Osteoblast (primary cell): Measurements from ENCODE around the gene FAM76A. TPM values are rescaled to one million over a fixed set of nuclear protein-coding genes. Genes with fewer than 3 reads are reported as not detected.
"Not testable (repeated sequence)": the region's sequence is repeated elsewhere in the genome, so short reads cannot be mapped to it uniquely, and the experiment has no call there.

Source experiments
- DNase-seq: peaks from one replicate; pipeline ENCODE4 v3.0.0; 2011; ENCODE audit warnings: low spot score, mixed read lengths; ENCODE audit not compliant: insufficient read length; ENCODE audit errors: missing footprints
- H2AFZ ChIP-seq: 2 replicates; pipeline ENCODE4 v1.6.0; 2011; ENCODE audit warnings: mild to moderate bottlenecking, low read length
- H3K27ac ChIP-seq: 2 replicates; pipeline ENCODE4 v1.5.1; 2011; ENCODE audit warnings: mild to moderate bottlenecking, low read depth, low read length, moderate library complexity
- H3K27me3 ChIP-seq: 2 replicates; pipeline ENCODE4 v1.6.0; 2012; ENCODE audit warnings: mild to moderate bottlenecking, control low read depth, inconsistent platforms, low read length, moderate library complexity; ENCODE audit not compliant: insufficient read depth
- H3K36me3 ChIP-seq: 2 replicates; pipeline ENCODE4 v1.5.1; 2011; ENCODE audit warnings: mild to moderate bottlenecking, low read length, control low read depth, moderate library complexity; ENCODE audit not compliant: insufficient read depth
- H3K4me1 ChIP-seq: 2 replicates; pipeline ENCODE4 v1.5.1; 2011; ENCODE audit warnings: mild to moderate bottlenecking, low read length, control low read depth, moderate library complexity; ENCODE audit not compliant: insufficient read depth
- H3K4me2 ChIP-seq: 2 replicates; pipeline ENCODE4 v1.6.0; 2011; ENCODE audit warnings: mild to moderate bottlenecking, low read length; ENCODE audit not compliant: insufficient read depth
- H3K4me3 ChIP-seq: fragments of 200-600 bp; sonication (generic); 3 replicates; pipeline ENCODE4 v1.5.1; 2012; ENCODE audit warnings: mild to moderate bottlenecking, low read length, inconsistent platforms; ENCODE audit not compliant: insufficient read depth
- H3K79me2 ChIP-seq: 2 replicates; pipeline ENCODE4 v1.6.0; 2012; ENCODE audit warnings: mild to moderate bottlenecking, low read length, control low read depth, inconsistent platforms; ENCODE audit not compliant: insufficient read depth
- H3K9me3 ChIP-seq: 2 replicates; pipeline ENCODE4 v1.5.1; 2011; ENCODE audit warnings: low read depth, low read length, control low read depth
- H4K20me1 ChIP-seq: 2 replicates; pipeline ENCODE4 v1.6.0; 2012; ENCODE audit warnings: mild to moderate bottlenecking, low read length, control low read depth; ENCODE audit not compliant: insufficient read depth
- total RNA-seq: library from RNA; depleted of rRNA; stranded (reverse); fragments of >200 nt; gene quantifications from 2 replicates; pipeline ENCODE4 v1.2.3, GENCODE V29; 2012
- TF ChIP-seq, protein P1 (sequence below): IDR thresholded peaks from 2 replicates; pipeline ENCODE4 v1.5.1; 2011; ENCODE audit warnings: mild to moderate bottlenecking, low read depth, low read length, moderate library complexity; ENCODE audit errors: extremely low read depth

Gene FAM76A
- total RNA-seq, 1 donor, result 22.8 TPM

DNA sequence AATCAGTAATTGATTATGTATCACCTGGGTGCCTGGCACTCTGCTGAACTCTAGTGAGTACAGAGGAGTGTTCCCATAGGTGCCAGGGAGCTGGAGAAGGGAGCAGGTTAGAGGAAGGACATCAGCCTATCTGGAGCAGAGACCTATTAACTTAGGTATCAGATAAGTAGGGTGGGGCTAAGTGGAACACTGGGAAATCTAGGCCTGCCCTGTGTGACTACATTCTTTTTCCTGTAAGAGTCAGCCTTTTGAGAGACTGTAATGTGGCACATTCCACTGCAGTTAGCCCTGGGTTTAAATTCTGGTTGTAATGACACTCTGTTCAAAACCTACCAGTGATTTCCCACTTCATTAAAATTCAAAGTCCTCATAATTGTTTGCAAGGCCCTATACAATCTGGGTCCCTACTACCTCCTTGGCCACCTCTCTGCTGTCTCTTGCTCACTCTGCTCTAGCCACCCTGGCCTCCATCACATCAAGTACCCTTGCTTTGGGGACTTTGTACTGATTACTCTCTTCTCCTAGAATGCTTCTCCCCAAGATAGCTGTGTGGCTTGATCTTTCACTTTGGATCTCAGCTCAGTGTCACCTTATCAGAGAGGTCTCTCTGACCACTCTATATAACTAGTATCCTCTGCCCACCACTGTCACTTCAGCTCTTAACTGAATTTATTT, 60.2 kb downstream of the FAM76A start:
- Histone ChIP-seq H3K79me2 (peaks cover 73% of the 10 kb centered on the region), H3K4me2 (no peak overlapping the region), H3K27ac (peak overlapping the region; percentile 35), H2AFZ (no peak overlapping the region), H4K20me1 (peaks cover 11% of the 10 kb centered on the region), H3K27me3 (no peaks in the 10 kb centered on the region), H3K9me3 (no peaks in the 10 kb centered on the region), H3K4me1 (peaks cover 11% of the 10 kb centered on the region), H3K36me3 (peaks cover 10% of the 10 kb centered on the region), H3K4me3 (no peak overlapping the region)
- TF ChIP-seq, protein P1, sequence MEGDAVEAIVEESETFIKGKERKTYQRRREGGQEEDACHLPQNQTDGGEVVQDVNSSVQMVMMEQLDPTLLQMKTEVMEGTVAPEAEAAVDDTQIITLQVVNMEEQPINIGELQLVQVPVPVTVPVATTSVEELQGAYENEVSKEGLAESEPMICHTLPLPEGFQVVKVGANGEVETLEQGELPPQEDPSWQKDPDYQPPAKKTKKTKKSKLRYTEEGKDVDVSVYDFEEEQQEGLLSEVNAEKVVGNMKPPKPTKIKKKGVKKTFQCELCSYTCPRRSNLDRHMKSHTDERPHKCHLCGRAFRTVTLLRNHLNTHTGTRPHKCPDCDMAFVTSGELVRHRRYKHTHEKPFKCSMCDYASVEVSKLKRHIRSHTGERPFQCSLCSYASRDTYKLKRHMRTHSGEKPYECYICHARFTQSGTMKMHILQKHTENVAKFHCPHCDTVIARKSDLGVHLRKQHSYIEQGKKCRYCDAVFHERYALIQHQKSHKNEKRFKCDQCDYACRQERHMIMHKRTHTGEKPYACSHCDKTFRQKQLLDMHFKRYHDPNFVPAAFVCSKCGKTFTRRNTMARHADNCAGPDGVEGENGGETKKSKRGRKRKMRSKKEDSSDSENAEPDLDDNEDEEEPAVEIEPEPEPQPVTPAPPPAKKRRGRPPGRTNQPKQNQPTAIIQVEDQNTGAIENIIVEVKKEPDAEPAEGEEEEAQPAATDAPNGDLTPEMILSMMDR, result no peak
- DNase-seq, result peak; percentile 79

- TF ChIP-seq, protein P1, result no peak
- peaks cover 11% of the 10 kb centered on the region for H3K4me1 ChIP-seq
- no peak overlapping the region for H3K4me2 ChIP-seq
- H3K9me3 ChIP-seq, result no peaks in the 10 kb centered on the region
- peak; percentile 29 for DNase-seq
- H3K27ac ChIP-seq, result no peak overlapping the region
- H4K20me1 ChIP-seq, result peaks cover 11% of the 10 kb centered on the region
- H3K27me3 ChIP-seq, result no peaks in the 10 kb centered on the region
- no peak overlapping the region for H3K4me3 ChIP-seq
- H3K79me2 ChIP-seq, result peaks cover 54% of the 10 kb centered on the region
- H2AFZ ChIP-seq, result no peak overlapping the region
- peaks cover 15% of the 10 kb centered on the region for H3K36me3 ChIP-seq
Observed at GRCh38 chr1:27787895-27788294, 62.1 kb downstream of the FAM76A start.

GRCh38 chr1:27789540-27790041, 63.8 kb downstream of the FAM76A start:
- H3K27ac ChIP-seq, result no peak overlapping the region
- H3K79me2 ChIP-seq, result peaks cover 39% of the 10 kb centered on the region
- DNase-seq, result no peak

GRCh38 chr1:27790270-27790669, 64.5 kb downstream of the FAM76A start:
- peaks cover 39% of the 10 kb centered on the region for H3K36me3 ChIP-seq
- not testable (repeated sequence) for H3K4me3 ChIP-seq, H3K27ac ChIP-seq, H4K20me1 ChIP-seq, H3K4me1 ChIP-seq, DNase-seq, H3K4me2 ChIP-seq, H3K9me3 ChIP-seq, H2AFZ ChIP-seq, H3K27me3 ChIP-seq
- H3K79me2 ChIP-seq, result peaks cover 35% of the 10 kb centered on the region

More at GRCh38 chr1:27789540-27790041, 63.8 kb downstream of the FAM76A start:
- no peak overlapping the region for H3K4me2 ChIP-seq
- peaks cover 7% of the 10 kb centered on the region for H3K4me1 ChIP-seq
- TF ChIP-seq, protein P1, result no peak
- no peaks in the 10 kb centered on the region for H3K9me3 ChIP-seq
- peaks cover 32% of the 10 kb centered on the region for H3K36me3 ChIP-seq
- no peak overlapping the region for H3K4me3 ChIP-seq
- H3K27me3 ChIP-seq, result no peaks in the 10 kb centered on the region
- no peak overlapping the region for H2AFZ ChIP-seq
- H4K20me1 ChIP-seq, result peaks cover 5% of the 10 kb centered on the region
